ENCODE results near the gene SLC35F1. TPM values are rescaled to one million over a fixed set of nuclear protein-coding genes. Genes with fewer than 3 reads are reported as not detected.

Gene SLC35F1
- total RNA-seq, 3 donors from 2014 or later, result 0.23 to 6.1 (median 0.29) TPM

DNA sequence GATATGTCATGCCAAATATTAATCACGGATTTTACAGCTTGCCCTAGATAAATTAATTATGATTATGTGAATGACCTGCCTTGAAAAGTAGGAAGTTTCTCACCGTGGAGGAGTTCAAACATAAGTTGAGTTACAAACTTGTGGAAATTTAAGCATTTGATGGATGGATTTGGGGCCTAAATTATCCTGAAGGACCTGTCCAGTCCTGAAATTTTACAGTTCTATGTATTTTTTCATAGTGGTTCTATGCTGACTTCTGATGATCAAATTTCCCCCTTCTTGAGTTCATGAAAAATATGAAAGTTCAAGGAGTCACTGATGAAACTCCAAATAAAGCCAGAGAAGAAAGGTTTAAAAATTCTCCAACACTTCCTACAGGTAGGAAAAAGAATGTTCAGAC lies 178.6 kb downstream of the SLC35F1 start:
- TF ChIP-seq, protein P1, sequence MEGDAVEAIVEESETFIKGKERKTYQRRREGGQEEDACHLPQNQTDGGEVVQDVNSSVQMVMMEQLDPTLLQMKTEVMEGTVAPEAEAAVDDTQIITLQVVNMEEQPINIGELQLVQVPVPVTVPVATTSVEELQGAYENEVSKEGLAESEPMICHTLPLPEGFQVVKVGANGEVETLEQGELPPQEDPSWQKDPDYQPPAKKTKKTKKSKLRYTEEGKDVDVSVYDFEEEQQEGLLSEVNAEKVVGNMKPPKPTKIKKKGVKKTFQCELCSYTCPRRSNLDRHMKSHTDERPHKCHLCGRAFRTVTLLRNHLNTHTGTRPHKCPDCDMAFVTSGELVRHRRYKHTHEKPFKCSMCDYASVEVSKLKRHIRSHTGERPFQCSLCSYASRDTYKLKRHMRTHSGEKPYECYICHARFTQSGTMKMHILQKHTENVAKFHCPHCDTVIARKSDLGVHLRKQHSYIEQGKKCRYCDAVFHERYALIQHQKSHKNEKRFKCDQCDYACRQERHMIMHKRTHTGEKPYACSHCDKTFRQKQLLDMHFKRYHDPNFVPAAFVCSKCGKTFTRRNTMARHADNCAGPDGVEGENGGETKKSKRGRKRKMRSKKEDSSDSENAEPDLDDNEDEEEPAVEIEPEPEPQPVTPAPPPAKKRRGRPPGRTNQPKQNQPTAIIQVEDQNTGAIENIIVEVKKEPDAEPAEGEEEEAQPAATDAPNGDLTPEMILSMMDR (IDR thresholded peaks at IDR 0.05), result no peak
- no peaks in the 10 kb centered on the region for H3K9me3 ChIP-seq

GRCh38 chr6:118086159-118086558 lies 179.1 kb downstream of the SLC35F1 start:
- TF ChIP-seq, protein P1 (IDR thresholded peaks at IDR 0.05), result no peak
- no peak for DNase-seq
- ATAC-seq, result no peak
- Histone ChIP-seq H3K4me3 (no peak overlapping the region), H3K4me1 (ENCODE audit: low read depth) (no peaks in the 10 kb centered on the region), H3K36me3 (ENCODE audit: low read depth) (no peaks in the 10 kb centered on the region), H3K9me3 (no peaks in the 10 kb centered on the region)
- intact Hi-C loops (cut with DNase I, micrococcal nuclease), result no loop called here

More for the DNA sequence above, 178.6 kb downstream of the SLC35F1 start:
- intact Hi-C loops (cut with DNase I, micrococcal nuclease), result no loop called here
- Histone ChIP-seq H3K4me3 (no peak overlapping the region), H3K4me1 (ENCODE audit: low read depth) (no peaks in the 10 kb centered on the region), H3K36me3 (ENCODE audit: low read depth) (no peaks in the 10 kb centered on the region)
- no peak for DNase-seq
- no peak for ATAC-seq

DNA sequence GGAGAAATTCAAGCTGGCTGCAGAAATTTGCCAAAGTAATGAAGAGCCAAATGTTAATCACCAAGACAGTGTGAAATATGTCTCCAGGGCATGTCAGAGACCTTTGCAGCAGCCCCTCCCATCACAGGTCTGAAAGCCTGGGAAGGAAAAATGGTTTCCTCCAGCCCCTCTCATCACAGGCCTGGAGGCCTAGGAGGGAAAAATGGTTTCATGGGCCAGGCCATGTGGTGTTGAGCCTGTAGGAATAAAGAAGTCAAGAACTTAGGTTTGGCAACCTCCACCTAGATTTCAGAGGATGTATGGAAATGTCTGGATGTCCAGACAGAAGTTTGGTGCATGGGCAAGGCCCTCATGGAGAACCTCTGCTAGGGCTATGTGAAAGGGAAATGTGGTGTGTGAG lies 185.0 kb downstream of the SLC35F1 start:
- DNase-seq (no peak), ATAC-seq (no peak)
- H3K4me1 ChIP-seq (ENCODE audit: low read depth), result no peaks in the 10 kb centered on the region
- no peaks in the 10 kb centered on the region for H3K36me3 ChIP-seq (ENCODE audit: low read depth)
- TF ChIP-seq, protein P1 (IDR thresholded peaks at IDR 0.05), result no peak
- intact Hi-C loops (cut with DNase I, micrococcal nuclease), result no loop called here
- H3K4me3 ChIP-seq, result no peak overlapping the region
- H3K9me3 ChIP-seq, result peaks cover 4% of the 10 kb centered on the region

- H3K36me3 ChIP-seq (ENCODE audit: low read depth), result no peaks in the 10 kb centered on the region
- TF ChIP-seq, protein P1 (IDR thresholded peaks at IDR 0.05), result no peak
- H3K4me1 ChIP-seq (ENCODE audit: low read depth), result no peaks in the 10 kb centered on the region
- no peak for DNase-seq
- H3K9me3 ChIP-seq, result no peaks in the 10 kb centered on the region
- ATAC-seq, result no peak
- no peak overlapping the region for H3K4me3 ChIP-seq
- intact Hi-C loops (cut with DNase I, micrococcal nuclease), result no loop called here
Measured at GRCh38 chr6:118097576-118097975, 190.5 kb downstream of the SLC35F1 start.

- ATAC-seq (no peak), DNase-seq (no peak)
- TF ChIP-seq, protein P1 (IDR thresholded peaks at IDR 0.05), result no peak
- H3K36me3 ChIP-seq (ENCODE audit: low read depth), result no peaks in the 10 kb centered on the region
- H3K4me1 ChIP-seq (ENCODE audit: low read depth), result no peaks in the 10 kb centered on the region
- H3K4me3 ChIP-seq, result no peak overlapping the region
- intact Hi-C loops (cut with DNase I, micrococcal nuclease), result no loop called here
- no peaks in the 10 kb centered on the region for H3K9me3 ChIP-seq
Measured at GRCh38 chr6:118100717-118101116, 193.7 kb downstream of the SLC35F1 start.

- DNase-seq (no peak), ATAC-seq (no peak)
- TF ChIP-seq, protein P1 (IDR thresholded peaks at IDR 0.05), result no peak
- no peaks in the 10 kb centered on the region for H3K9me3 ChIP-seq
- no peaks in the 10 kb centered on the region for H3K4me1 ChIP-seq (ENCODE audit: low read depth)
- H3K4me3 ChIP-seq, result no peak overlapping the region
- intact Hi-C loops (cut with DNase I, micrococcal nuclease), result no loop called here
- H3K36me3 ChIP-seq (ENCODE audit: low read depth), result no peaks in the 10 kb centered on the region
Measured at GRCh38 chr6:118101220-118101619, 194.2 kb downstream of the SLC35F1 start.
